Neural crest cell (in vitro differentiated cells): Measurements from ENCODE around the gene SIGLEC9. TPM values are rescaled to one million over a fixed set of nuclear protein-coding genes. Genes with fewer than 3 reads are reported as not detected.

Experiments used
- DNase-seq: peaks from one replicate; pipeline ENCODE4 v3.0.0; 2021; ENCODE audit warnings: low read depth, mixed read lengths, low spot score
- H3K27ac Mint-ChIP-seq: one replicate; pipeline ENCODE4 v1.8.0; 2021; ENCODE audit warnings: mild to moderate bottlenecking, mixed read lengths; ENCODE audit not compliant: unreplicated experiment
- H3K27me3 Mint-ChIP-seq: 2 replicates; pipeline ENCODE4 v1.8.0; 2021; ENCODE audit warnings: low read depth, mild to moderate bottlenecking, mixed read lengths
- H3K36me3 Mint-ChIP-seq: 2 replicates; pipeline ENCODE4 v1.8.0; 2021; ENCODE audit warnings: low read depth, mild to moderate bottlenecking, mixed read lengths
- H3K4me1 Mint-ChIP-seq: 2 replicates; pipeline ENCODE4 v1.8.0; 2021; ENCODE audit warnings: mixed read lengths
- H3K4me3 Mint-ChIP-seq: one replicate; pipeline ENCODE4 v1.8.0; 2021; ENCODE audit warnings: mild to moderate bottlenecking, mixed read lengths
- H3K9me3 Mint-ChIP-seq: 2 replicates; pipeline ENCODE4 v1.8.0; 2021; ENCODE audit warnings: mixed read lengths
- total RNA-seq: library from RNA; stranded (reverse); gene quantifications from 2 replicates; pipeline ENCODE4 v1.2.1, GENCODE V29; 2021
- TF ChIP-seq, protein P1 (sequence below): fragments of 200-600 bp; sonication (generic); conservative IDR thresholded peaks from 2 replicates; pipeline ENCODE4 v1.5.0; 2021; ENCODE audit warnings: antibody characterized with exemption, mild to moderate bottlenecking

The SIGLEC9 gene
- total RNA-seq, 1 donor from 2014 or later: not detected

DNA sequence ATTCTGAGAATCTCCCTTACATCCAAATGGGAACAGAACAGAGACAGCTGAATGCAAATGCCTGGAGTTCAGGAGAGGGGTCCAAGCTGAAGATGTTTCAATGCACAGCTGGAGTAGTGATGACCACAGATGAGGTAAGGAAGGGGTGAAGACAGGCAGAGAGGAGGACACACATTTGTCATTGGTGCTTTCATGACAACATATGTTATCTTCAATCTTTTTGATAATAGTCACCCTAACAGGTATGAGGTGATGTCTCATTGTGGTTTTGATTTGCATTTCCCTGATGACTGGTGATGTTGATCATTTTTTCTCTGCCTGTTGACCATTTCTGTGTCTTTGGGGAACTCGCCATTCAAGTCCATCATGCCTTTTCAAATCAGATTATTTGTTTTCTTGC lies 36.6 kb downstream of the SIGLEC9 start:
- Mint-ChIP-seq H3K27ac (no peak overlapping the region), H3K9me3 (no peaks in the 10 kb centered on the region), H3K36me3 (no peaks in the 10 kb centered on the region), H3K27me3 (peaks cover 24% of the 10 kb centered on the region), H3K4me3 (no peak overlapping the region), H3K4me1 (peaks cover 4% of the 10 kb centered on the region)
- DNase-seq: no peak
- TF ChIP-seq, protein P1, sequence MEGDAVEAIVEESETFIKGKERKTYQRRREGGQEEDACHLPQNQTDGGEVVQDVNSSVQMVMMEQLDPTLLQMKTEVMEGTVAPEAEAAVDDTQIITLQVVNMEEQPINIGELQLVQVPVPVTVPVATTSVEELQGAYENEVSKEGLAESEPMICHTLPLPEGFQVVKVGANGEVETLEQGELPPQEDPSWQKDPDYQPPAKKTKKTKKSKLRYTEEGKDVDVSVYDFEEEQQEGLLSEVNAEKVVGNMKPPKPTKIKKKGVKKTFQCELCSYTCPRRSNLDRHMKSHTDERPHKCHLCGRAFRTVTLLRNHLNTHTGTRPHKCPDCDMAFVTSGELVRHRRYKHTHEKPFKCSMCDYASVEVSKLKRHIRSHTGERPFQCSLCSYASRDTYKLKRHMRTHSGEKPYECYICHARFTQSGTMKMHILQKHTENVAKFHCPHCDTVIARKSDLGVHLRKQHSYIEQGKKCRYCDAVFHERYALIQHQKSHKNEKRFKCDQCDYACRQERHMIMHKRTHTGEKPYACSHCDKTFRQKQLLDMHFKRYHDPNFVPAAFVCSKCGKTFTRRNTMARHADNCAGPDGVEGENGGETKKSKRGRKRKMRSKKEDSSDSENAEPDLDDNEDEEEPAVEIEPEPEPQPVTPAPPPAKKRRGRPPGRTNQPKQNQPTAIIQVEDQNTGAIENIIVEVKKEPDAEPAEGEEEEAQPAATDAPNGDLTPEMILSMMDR: no peak

DNA sequence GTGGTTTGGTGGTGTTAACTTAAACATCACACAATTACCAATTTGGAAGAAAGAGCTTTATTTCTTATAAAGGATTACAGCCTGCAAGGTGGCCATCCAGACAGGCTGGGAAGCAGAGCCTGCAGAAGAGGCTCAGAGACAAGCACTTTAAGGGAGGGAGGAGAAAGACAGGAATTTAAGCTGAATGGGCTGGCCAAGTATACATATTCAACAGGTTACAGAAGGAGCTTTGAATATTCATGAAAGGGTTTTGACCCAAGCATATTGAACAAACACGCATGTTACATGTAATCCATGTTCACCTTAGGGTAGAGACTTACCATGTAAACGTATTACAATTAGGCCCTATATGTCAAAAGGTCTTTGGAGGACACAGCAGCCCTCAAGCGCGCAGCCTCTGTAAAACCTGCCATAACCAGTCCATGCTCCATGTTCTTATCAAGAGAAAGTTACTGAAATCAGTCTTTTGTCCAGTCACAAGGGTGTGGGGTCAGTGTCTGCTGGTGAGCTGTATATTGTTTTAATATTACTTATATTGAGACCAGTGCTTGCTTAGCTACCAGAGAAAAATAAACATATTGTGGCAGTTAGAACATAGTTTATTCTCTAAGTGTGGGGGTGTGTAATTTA lies 37.3 kb downstream of the SIGLEC9 start:
- Mint-ChIP-seq H3K4me1 (no peaks in the 10 kb centered on the region), H3K27ac (no peak overlapping the region), H3K4me3 (no peak overlapping the region), H3K27me3 (peaks cover 24% of the 10 kb centered on the region), H3K36me3 (no peaks in the 10 kb centered on the region), H3K9me3 (no peaks in the 10 kb centered on the region)
- DNase-seq: no peak
- TF ChIP-seq, protein P1: no peak

DNA sequence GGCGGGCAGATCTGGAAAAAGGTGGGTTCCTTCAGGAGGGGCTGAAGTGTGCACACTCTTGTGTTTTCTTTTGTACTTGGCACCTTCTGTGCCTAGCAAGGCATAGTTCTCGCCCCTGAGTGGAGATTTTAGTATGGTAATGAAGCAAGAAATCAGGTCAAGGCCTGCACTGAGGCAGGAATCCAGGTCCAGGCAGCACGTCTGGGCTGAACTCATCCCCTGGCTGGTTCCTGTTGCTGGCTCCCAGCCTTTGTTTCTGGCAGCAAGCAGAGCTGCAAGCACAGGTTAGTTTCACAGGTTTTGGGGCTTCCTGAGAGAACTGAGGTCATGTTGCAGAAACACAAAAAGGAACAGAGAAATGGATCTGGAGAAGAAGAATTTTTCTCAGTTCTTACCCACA lies 38.6 kb downstream of the SIGLEC9 start:
- Mint-ChIP-seq H3K27me3 (peaks cover 17% of the 10 kb centered on the region), H3K36me3 (no peaks in the 10 kb centered on the region)

DNA sequence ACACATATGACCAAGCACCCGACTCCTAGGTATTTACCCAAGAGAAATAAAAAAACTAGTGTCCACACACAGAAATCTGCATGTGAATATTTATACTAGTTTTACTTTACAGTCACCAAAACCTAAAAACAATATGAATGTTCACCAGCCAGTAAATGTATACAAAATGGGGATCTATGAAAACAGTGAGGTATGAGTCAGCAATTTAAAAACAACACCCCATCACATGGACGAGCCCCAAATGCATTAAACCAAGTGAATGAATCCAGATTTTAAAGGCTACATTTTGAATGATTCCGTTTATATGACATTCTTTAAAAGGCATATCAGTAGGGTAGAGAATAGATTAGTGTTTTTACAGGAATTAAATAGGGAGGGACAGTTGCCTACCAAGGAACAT lies 39.5 kb downstream of the SIGLEC9 start:
- no peak overlapping the region for H3K27ac Mint-ChIP-seq
- H3K4me1 Mint-ChIP-seq: no peaks in the 10 kb centered on the region
- DNase-seq: no peak
- H3K9me3 Mint-ChIP-seq: no peaks in the 10 kb centered on the region
- peaks cover 9% of the 10 kb centered on the region for H3K27me3 Mint-ChIP-seq
- H3K4me3 Mint-ChIP-seq: no peak overlapping the region
- TF ChIP-seq, protein P1: no peak
- no peaks in the 10 kb centered on the region for H3K36me3 Mint-ChIP-seq

More for the DNA sequence above, 38.6 kb downstream of the SIGLEC9 start:
- H3K27ac Mint-ChIP-seq: no peak overlapping the region
- H3K4me1 Mint-ChIP-seq: no peaks in the 10 kb centered on the region
- no peak overlapping the region for H3K4me3 Mint-ChIP-seq
- H3K9me3 Mint-ChIP-seq: no peaks in the 10 kb centered on the region
- TF ChIP-seq, protein P1: no peak
- no peak for DNase-seq

DNA sequence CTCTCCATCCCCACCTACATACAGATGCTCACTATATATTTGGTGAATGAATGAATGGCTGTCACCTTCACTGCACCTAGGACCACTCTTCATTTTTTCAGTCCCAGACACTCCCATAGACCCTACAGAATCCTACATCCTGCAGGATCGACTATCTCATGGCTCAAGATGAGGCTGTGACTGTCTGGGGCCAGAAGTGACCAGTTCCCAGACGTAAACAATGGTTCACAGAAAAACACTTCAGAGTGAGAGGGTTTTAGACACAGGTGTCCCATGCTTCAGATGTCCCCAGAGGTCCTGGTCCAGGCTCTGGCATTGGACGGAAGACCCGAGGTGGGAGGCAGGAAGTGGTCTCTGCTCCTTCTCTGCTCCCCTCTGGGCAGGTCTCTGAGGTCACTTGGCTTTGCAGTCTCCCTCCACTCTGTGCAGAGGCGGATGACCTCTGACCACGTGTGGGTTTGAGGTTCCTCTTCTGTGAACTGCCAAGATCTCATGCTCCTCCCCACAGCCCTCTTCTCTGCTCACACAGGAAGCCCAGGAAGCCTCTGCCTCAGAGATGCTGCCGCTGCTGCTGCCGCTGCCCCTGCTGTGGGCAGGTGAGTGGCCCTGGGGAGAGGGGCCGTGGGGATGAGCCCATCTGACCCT lies 42.3 kb downstream of the SIGLEC9 start:
- H3K9me3 Mint-ChIP-seq: no peaks in the 10 kb centered on the region
- no peak for DNase-seq
- TF ChIP-seq, protein P1: no peak
- H3K4me1 Mint-ChIP-seq: no peaks in the 10 kb centered on the region
- no peak overlapping the region for H3K4me3 Mint-ChIP-seq
- no peaks in the 10 kb centered on the region for H3K36me3 Mint-ChIP-seq
- peaks cover 23% of the 10 kb centered on the region for H3K27me3 Mint-ChIP-seq
- no peak overlapping the region for H3K27ac Mint-ChIP-seq
